Heart left ventricle (tissue), 16 donors: ENCODE measurements around the gene SLC7A11. TPM values are rescaled to one million over a fixed set of nuclear protein-coding genes. Genes with fewer than 3 reads are reported as not detected.
A peak's percentile ranks its signal among the peaks of the same experiment; 100 is the strongest.

Experiments used
- ATAC-seq, 4 donors: fragments of 200-7000 bp; cut with Tn5 transposase; one replicate each; pipeline ENCODE4 v1.9.1; 2020 to 2022; ENCODE audit warnings: moderate library complexity in 4 of 4, mild to moderate bottlenecking in 3 of 4, moderate number of reproducible peaks in 1 of 4
- DNase-seq, 5 donors: peaks; one replicate each; pipeline ENCODE4 v3.0.0-alpha.2; 2020
- H3K27ac ChIP-seq, 12 donors: fragments of 200-600 bp; sonication (generic) in 4 of 12; one replicate each; pipeline versions ENCODE4 v1.5.0 to v1.8.0; 2016 to 2022; ENCODE audit warnings: mild to moderate bottlenecking in 2 of 12
- H3K27me3 ChIP-seq, 9 donors: fragments of 200-600 bp; sonication (generic) in 2 of 9; one replicate each; pipeline versions ENCODE4 v1.5.1 to v1.8.0; 2016 to 2022; ENCODE audit warnings: mild to moderate bottlenecking in 3 of 9
- H3K36me3 ChIP-seq, 9 donors: fragments of 200-600 bp; sonication (generic) in 2 of 9; one replicate each; pipeline versions ENCODE4 v1.5.0 to v1.8.0; 2018 to 2022; ENCODE audit warnings: mild to moderate bottlenecking in 2 of 9
- H3K4me1 ChIP-seq, 12 donors: fragments of 200-600 bp; sonication (generic) in 4 of 12; one replicate each; pipeline versions ENCODE4 v1.5.0 to v1.8.0; 2016 to 2022; ENCODE audit warnings: mild to moderate bottlenecking in 3 of 12
- H3K4me3 ChIP-seq, 12 donors: fragments of 200-600 bp; sonication (generic) in 4 of 12; one replicate each; pipeline versions ENCODE4 v1.5.0 to v1.8.0; 2017 to 2022; ENCODE audit warnings: mild to moderate bottlenecking in 9 of 12, moderate library complexity in 4 of 12
- H3K9me3 ChIP-seq, 12 donors: fragments of 200-600 bp; sonication (generic) in 4 of 12; one replicate each; pipeline versions ENCODE4 v1.5.0 to v1.8.0; 2016 to 2022; ENCODE audit warnings: mild to moderate bottlenecking in 1 of 12
- CTCF ChIP-seq, 12 donors: fragments of 200-600 bp; sonication (generic) in 4 of 12; IDR thresholded peaks; one replicate each; pipeline versions ENCODE4 v1.5.0 to v1.8.0; 2018 to 2022; ENCODE audit warnings: antibody characterized with exemption in 12 of 12, mild to moderate bottlenecking in 5 of 12
- POLR2A ChIP-seq, 2 donors: fragments of 450-650 bp; IDR thresholded peaks; one replicate each; pipeline ENCODE4 v1.6.1; 2017; ENCODE audit warnings: antibody characterized with exemption in 2 of 2, mild to moderate bottlenecking in 2 of 2, moderate library complexity in 2 of 2
- WGBS, 4 donors: extraction: QIAGEN DNeasy Blood & Tissue Kit in 2 of 4; methylation state at CpG; one replicate each; pipeline versions ENCODE4 v1.1.5 to v1.1.7; 2013 to 2018; 5-methylcytosine and 5-hydroxymethylcytosine counted together
- intact Hi-C, 10 donors: fragments of 100-400 bp; cut with DNase I; formaldehyde crosslinking; loops; one replicate each; pipeline versions ENCODE4 v1.11.1 to v1.14.2; 2022
- polyA plus RNA-seq, 2 donors: library from polyadenylated mRNA; stranded (reverse); fragments of 200-250 nt; gene quantifications; one replicate each; pipeline ENCODE4 v1.2.3, GENCODE V29; 2013
- total RNA-seq, 9 donors: library from RNA; depleted of rRNA in 2 of 9; stranded (reverse); fragments of >200 nt in 2 of 9; fragmentation: NEBNext Ultra II Directional in 3 of 9; extraction: Animal tissue kit (Norgen Biotek cat#: 25700) in 3 of 9; gene quantifications; one replicate each; pipeline versions ENCODE4 v1.1.0 to v1.2.4, GENCODE V29; 2016 to 2023
- donor health status: ischemic (EF 13 %, LVEDD 7.1; RV severe dilation, severe dysfunction).
- donor health status: healthy with polysubstance abuse.
- donor health status: DM: no; HTN: yes; CAD: no.
- donor health status: DM: no; HTN: no; CAD: no.
- donor health status: ischemic (EF 25% LVEDD 6.9; RV normal size, moderate dysfunction).
- donor health status: ischemic (EF 25% LVEDD 5.7; RV mildly dilated, moderate dysfunction).
- donor health status: healthy.
- donor health status: DM: yes; HTN: yes; CAD: no.
- donor health status: ischemic (EF 35%, LVEDD 5.7; RV mildly dilated, moderate dysfunction).
- donor health status: nonischemic (EF 11% LVEDD 7.7; RV severe dilation, severe dysfunction).
- donor health status: DM: yes; HTN: yes; CAD: no.
- donor health status: PGD.
- donor health status: ischemic (EF 29% LVEDD 5.4; RV normal size, mild dysfunction).
- donor health status: nonischemic (EF 23%, LVEDD 6.1; RV moderate dilation, normal function).

The SLC7A11 gene
- total and polyA plus RNA-seq, 11 donors, result 0.04 to 1.0 (median 0.11) TPM; not detected in 1

GRCh38 chr4:138199568-138200235 lies 42.4 kb downstream of the SLC7A11 start:
- DNase-seq (no peak), ATAC-seq (peak in 1 of 4 donors; percentile 29)
- Histone ChIP-seq H3K4me3 (no peak overlapping the region), H3K9me3 (no peaks in the 10 kb centered on the region), H3K27ac (peak overlapping the region in 1 of 12 donors; percentile 24), H3K4me1 (peaks cover 0 to 9% (median 0%) of the 10 kb centered on the region in 12 donors), H3K27me3 (no peaks in the 10 kb centered on the region), H3K36me3 (no peaks in the 10 kb centered on the region)
- intact Hi-C loops, result loop anchor here in 2 of 10 donors (5.0 to 10.0 kb wide), 2 partner anchors 195 to 203 kb away; no protein-coding TSS in a partner anchor
- 50 to 54% (median 50%) methylated on average over 5 of the region's 5 CpGs for WGBS, 4 donors
- no peak for TF ChIP-seq CTCF (IDR thresholded peaks at IDR 0.05)
- no peak for TF ChIP-seq POLR2A (IDR thresholded peaks at IDR 0.05)

DNA sequence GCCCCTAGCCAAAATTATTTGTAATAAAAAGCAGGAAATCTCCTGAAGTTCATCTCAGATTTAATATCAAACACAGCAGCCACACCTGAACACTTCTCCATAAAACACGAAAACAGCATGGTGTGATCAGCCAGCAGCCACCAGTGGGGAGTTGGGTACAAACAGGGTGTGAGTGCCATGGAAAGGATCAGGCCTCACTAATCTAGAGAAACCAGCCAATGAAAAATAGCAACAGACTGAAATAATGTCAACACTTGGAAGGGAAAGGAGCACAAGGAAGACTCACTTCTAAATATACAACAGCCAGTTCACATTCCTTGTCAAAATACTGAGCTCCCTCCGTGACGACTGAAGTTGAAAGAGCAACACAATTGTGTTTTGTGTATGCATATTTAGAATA lies 46.0 kb downstream of the SLC7A11 start:
- WGBS, 4 donors, result 39 to 53% (median 44%) methylated on average over 3 of the region's 3 CpGs
- ATAC-seq, result peak in 3 of 4 donors; percentile 66 to 88 (median 77)
- Histone ChIP-seq H3K27me3 (no peaks in the 10 kb centered on the region), H3K4me3 (no peak overlapping the region), H3K4me1 (peaks cover 0 to 15% (median 0%) of the 10 kb centered on the region in 12 donors), H3K27ac (peak overlapping the region in 2 of 12 donors; percentile 33), H3K36me3 (no peaks in the 10 kb centered on the region), H3K9me3 (no peaks in the 10 kb centered on the region)
- TF ChIP-seq CTCF (IDR thresholded peaks at IDR 0.05) (no peak), POLR2A (IDR thresholded peaks at IDR 0.05) (no peak)
- peak in 1 of 5 donors; percentile 28 for DNase-seq
- intact Hi-C loops, result loop anchor here in 1 of 10 donors (5.0 kb wide), 1 partner anchor 206 kb away; no protein-coding TSS in a partner anchor

GRCh38 chr4:138193963-138194362 lies 48.2 kb downstream of the SLC7A11 start:
- 74 to 91% (median 83%) methylated on average over 1 of the region's 1 CpG for WGBS, 4 donors
- intact Hi-C loops, result loop anchor here in 2 of 10 donors (2.0 to 5.0 kb wide), 2 partner anchors 33 to 205 kb away; no protein-coding TSS in a partner anchor

More at GRCh38 chr4:138193963-138194362, 48.2 kb downstream of the SLC7A11 start:
- Histone ChIP-seq H3K4me3 (no peak overlapping the region), H3K27me3 (no peaks in the 10 kb centered on the region), H3K36me3 (no peaks in the 10 kb centered on the region), H3K9me3 (no peaks in the 10 kb centered on the region), H3K4me1 (peaks cover 0 to 19% (median 0%) of the 10 kb centered on the region in 12 donors), H3K27ac (no peak overlapping the region)
- DNase-seq (no peak), ATAC-seq (peak in 1 of 4 donors; percentile 57)
- TF ChIP-seq CTCF (IDR thresholded peaks at IDR 0.05) (no peak), POLR2A (IDR thresholded peaks at IDR 0.05) (no peak)
